K562 (cell line): ENCODE results near the gene CTDSPL.

Experiments used
- ATF2 ChIP-seq: sonication (generic); formaldehyde crosslinking; IDR thresholded peaks from 2 replicates; pipeline ENCODE4 v1.8.1; 2022; ENCODE audit warnings: missing genetic modification reagents
- MAFF ChIP-seq: IDR thresholded peaks from 2 replicates; pipeline ENCODE4 v1.6.1; 2012; ENCODE audit warnings: low read length, improper control_type of control experiment
- NR2C2 ChIP-seq, 2 experiments: fragments of 200-800 bp in 1 of 2; sonication (Bioruptor generic) in 1 of 2; sonication (generic) in 1 of 2; formaldehyde crosslinking in 1 of 2; IDR thresholded peaks; 2 replicates each; pipeline versions ENCODE4 v1.6.1 to v1.8.0; 2016 to 2022; ENCODE audit warnings: mild to moderate bottlenecking in 1 of 2, missing compliant biosample characterization in 1 of 2, missing genetic modification characterization in 1 of 2, missing genetic modification reagents in 1 of 2
- NRF1 ChIP-seq, 2 experiments: fragments of 450-650 bp; IDR thresholded peaks in 1 of 2; conservative IDR thresholded peaks in 1 of 2; 2 replicates each; pipeline ENCODE4 v1.6.1; 2014; ENCODE audit warnings: mild to moderate bottlenecking in 2 of 2
- RBFOX2 ChIP-seq: fragments of 200-400 bp; formaldehyde crosslinking; IDR thresholded peaks from 2 replicates; pipeline ENCODE4 v1.6.1; 2017; ENCODE audit warnings: low read depth, mild to moderate bottlenecking, low read length, moderate library complexity
- SAFB ChIP-seq: fragments of 200-400 bp; formaldehyde crosslinking; IDR thresholded peaks from 2 replicates; pipeline ENCODE4 v1.6.1; 2017; ENCODE audit warnings: low read depth, low read length, borderline replicate concordance
- TGIF2 ChIP-seq: sonication (generic); formaldehyde crosslinking; IDR thresholded peaks from 2 replicates; pipeline ENCODE4 v1.8.1; 2022; ENCODE audit warnings: mild to moderate bottlenecking, missing genetic modification reagents, moderate library complexity
- ZFP36 ChIP-seq: fragments of 150-350 bp; IDR thresholded peaks from 2 replicates; pipeline ENCODE4 v1.6.1; 2018; ENCODE audit warnings: low read length, low read depth; ENCODE audit not compliant: partially characterized antibody
- TF ChIP-seq, protein P1 (sequence below): sonication (generic); formaldehyde crosslinking; IDR thresholded peaks from 2 replicates; pipeline ENCODE4 v1.8.1; 2023; ENCODE audit warnings: mild to moderate bottlenecking, missing genetic modification reagents, moderate library complexity
- TF ChIP-seq, protein P2 (sequence below), 3 experiments: IDR thresholded peaks in 2 of 3; conservative IDR thresholded peaks in 1 of 3; 2 replicates each; pipeline ENCODE4 v1.5.1; 2011 to 2012; ENCODE audit warnings: low read length in 3 of 3, mild to moderate bottlenecking in 3 of 3, control low read depth in 2 of 3, improper control_type of control experiment in 1 of 3, inconsistent platforms in 1 of 3, low read depth in 1 of 3, mixed read lengths in 1 of 3, moderate library complexity in 1 of 3; ENCODE audit not compliant: insufficient read depth in 2 of 3
- TF ChIP-seq, protein P3 (sequence below): fragments of 250-450 bp; sonication (Bioruptor Pico); IDR thresholded peaks from 2 replicates; pipeline ENCODE4 v1.5.0; 2021; ENCODE audit warnings: mild to moderate bottlenecking, borderline replicate concordance

- TF ChIP-seq MAFF (no peak), NR2C2 (CRISPR knock-in tag; IDR thresholded peaks at IDR 0.05) (no peak), NR2C2 (tag; IDR thresholded peaks at IDR 0.05) (no peak), SAFB (no peak), ZFP36 (no peak), NRF1 (conservative IDR thresholded peaks at IDR 0.05 in 1 of 2, IDR thresholded peaks at IDR 0.05 in 1 of 2) (no peak), TGIF2 (CRISPR knock-in tag) (no peak), RBFOX2 (no peak), ATF2 (CRISPR knock-in tag) (no peak)
- TF ChIP-seq, protein P1, sequence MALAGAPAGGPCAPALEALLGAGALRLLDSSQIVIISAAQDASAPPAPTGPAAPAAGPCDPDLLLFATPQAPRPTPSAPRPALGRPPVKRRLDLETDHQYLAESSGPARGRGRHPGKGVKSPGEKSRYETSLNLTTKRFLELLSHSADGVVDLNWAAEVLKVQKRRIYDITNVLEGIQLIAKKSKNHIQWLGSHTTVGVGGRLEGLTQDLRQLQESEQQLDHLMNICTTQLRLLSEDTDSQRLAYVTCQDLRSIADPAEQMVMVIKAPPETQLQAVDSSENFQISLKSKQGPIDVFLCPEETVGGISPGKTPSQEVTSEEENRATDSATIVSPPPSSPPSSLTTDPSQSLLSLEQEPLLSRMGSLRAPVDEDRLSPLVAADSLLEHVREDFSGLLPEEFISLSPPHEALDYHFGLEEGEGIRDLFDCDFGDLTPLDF (CRISPR knock-in tag) = no peak
- TF ChIP-seq, protein P2, sequence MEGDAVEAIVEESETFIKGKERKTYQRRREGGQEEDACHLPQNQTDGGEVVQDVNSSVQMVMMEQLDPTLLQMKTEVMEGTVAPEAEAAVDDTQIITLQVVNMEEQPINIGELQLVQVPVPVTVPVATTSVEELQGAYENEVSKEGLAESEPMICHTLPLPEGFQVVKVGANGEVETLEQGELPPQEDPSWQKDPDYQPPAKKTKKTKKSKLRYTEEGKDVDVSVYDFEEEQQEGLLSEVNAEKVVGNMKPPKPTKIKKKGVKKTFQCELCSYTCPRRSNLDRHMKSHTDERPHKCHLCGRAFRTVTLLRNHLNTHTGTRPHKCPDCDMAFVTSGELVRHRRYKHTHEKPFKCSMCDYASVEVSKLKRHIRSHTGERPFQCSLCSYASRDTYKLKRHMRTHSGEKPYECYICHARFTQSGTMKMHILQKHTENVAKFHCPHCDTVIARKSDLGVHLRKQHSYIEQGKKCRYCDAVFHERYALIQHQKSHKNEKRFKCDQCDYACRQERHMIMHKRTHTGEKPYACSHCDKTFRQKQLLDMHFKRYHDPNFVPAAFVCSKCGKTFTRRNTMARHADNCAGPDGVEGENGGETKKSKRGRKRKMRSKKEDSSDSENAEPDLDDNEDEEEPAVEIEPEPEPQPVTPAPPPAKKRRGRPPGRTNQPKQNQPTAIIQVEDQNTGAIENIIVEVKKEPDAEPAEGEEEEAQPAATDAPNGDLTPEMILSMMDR (IDR thresholded peaks at IDR 0.05 in 2 of 3, conservative IDR thresholded peaks at IDR 0.05 in 1 of 3; ENCODE audit: insufficient read depth in 2 of 3, low read depth in 1 of 3, low read length in 3 of 3) = no peak
- TF ChIP-seq, protein P3, sequence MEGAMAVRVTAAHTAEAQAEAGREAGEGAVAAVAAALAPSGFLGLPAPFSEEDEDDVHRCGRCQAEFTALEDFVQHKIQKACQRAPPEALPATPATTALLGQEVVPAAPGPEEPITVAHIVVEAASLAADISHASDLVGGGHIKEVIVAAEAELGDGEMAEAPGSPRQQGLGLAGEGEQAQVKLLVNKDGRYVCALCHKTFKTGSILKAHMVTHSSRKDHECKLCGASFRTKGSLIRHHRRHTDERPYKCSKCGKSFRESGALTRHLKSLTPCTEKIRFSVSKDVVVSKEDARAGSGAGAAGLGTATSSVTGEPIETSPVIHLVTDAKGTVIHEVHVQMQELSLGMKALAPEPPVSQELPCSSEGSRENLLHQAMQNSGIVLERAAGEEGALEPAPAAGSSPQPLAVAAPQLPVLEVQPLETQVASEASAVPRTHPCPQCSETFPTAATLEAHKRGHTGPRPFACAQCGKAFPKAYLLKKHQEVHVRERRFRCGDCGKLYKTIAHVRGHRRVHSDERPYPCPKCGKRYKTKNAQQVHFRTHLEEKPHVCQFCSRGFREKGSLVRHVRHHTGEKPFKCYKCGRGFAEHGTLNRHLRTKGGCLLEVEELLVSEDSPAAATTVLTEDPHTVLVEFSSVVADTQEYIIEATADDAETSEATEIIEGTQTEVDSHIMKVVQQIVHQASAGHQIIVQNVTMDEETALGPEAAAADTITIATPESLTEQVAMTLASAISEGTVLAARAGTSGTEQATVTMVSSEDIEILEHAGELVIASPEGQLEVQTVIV = no peak
These were observed 36.1 kb downstream of the CTDSPL start for GRCh38 chr3:37897763-37898162.
